COLO668 (cell line): Measurements from ENCODE around the gene SYTL4.
A peak's percentile ranks its signal among the peaks of the same experiment; 100 is the strongest.

Source experiments
- DNase-seq: peaks from one replicate; lab custom pipeline; 2025; ENCODE audit not compliant: unreplicated experiment; lab: John Stamatoyannopoulos, UW

SYTL4 gene

DNA sequence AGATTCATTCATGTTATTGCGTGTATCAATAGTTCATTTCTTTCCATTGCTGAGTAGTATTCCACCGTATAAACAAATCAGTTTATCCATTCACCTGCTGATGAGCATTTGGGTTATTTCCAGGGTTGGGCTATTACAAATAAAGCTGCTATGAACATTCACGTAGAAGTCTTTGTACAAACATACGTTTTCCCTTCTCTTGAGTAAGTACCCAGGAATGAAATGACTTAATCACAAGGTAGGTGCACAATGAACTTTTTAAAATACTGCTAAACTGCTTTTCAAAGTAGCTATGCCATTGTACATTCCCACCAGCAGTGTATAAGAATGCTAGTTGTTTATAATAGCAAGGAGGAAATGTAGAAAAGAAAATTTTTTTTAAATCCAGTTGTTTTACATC lies 35.9 kb downstream of the SYTL4 start:
- DNase-seq, result no peak

DNA sequence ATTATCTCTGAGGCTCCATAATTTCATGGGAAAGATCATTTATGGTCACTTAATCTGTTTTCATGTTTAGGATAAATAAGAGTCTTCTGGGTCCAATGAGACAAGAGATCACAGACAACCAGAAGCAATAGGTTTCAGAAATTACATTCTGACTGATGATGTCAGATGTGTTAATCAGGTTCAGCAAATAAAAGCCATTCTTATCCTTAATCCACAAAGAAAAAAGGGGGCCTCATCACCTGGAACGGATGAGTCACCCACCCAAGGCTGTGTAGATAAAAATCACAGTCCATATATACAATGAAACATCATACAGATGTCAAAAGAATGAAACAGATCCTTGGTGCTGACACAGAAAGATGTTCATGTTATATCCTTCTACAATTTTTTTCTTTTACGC lies 36.6 kb downstream of the SYTL4 start:
- DNase-seq, result no peak

DNA sequence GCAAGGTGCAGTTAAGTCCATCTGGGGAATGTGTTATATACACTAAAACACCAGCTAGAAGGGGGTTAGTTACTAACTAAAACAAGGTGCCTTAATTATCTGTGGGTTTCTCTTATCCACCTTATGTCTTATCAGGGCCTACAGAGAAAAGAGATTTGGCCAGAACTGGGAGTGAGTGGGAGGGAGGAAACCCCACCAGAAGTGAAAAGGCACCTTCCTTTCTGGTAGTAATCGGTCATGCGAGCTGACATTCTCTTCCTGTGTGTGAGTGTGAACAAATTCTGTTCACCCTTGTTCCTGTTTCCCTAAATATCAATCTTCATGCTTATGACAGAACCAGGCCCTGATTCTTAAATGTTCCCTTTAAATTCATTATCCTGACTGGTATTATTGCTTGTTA lies 44.4 kb downstream of the SYTL4 start:
- no peak for DNase-seq

DNA sequence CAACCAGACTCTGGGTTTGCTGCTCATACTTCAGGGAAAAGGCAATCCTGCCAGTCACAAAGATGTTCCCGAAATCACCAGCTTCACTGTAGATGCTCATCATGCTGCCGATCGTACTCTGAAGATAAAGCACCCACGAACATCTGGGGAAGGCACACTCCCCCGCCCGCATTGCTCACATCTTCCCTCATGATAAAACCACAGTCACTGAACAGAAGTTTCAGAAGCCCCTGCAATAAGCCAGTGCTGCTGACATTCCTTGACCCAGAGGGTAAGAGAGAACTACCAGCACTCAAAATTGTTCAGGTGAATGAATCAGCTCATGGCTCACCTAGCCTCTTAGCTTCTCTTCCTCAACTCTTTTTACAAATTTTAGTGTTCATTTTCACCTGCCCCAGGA lies 44.8 kb downstream of the SYTL4 start:
- DNase-seq, result no peak

DNA sequence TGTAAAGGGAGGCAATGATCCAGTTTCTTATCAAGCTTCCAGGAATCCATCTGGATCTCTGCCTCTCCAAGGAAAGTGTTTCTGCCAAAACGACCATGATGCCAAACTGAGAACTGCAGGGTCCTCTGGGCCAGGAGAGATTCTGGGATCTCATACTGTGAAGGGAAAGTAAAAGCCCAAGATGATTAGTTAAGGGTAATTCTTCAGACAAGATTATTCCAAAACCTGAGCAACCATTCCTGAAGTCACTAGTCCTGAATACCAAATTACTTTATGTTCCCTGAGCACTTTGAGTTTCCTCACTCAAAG lies 46.0 kb downstream of the SYTL4 start:
- no peak for DNase-seq

DNA sequence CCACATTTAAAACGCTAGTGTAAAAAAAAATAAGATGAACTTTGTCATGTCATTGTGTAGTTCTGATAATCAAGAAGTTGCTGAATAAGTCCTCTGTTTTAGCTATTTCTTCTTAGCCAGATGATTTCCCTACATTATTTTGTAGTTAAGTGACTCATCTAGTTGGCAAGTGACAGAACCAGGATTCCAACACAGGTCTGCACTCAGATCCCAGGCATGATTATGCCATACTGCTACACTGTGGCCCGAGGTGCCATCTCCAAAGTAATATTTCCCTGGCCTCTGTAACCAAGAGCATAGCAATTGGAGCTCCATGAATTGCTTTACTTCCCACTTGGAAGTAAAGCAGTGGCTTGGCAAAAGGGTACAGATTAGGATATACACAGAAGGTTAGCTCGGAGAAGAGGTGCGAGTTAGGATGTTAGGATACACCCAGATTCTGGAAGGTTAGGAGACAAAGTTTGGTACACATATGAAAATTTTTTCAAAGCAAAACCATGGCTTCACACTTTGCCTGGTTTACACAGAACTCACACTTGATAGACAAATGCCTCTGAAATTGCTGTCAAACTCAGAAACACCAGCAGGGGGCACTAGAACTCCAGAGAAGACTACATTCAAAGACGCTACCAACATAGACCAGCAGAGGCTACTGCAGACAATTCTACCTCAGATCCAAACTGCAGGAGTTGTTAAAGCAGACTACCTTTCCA lies 46.5 kb downstream of the SYTL4 start:
- DNase-seq, result peak; percentile 30

DNA sequence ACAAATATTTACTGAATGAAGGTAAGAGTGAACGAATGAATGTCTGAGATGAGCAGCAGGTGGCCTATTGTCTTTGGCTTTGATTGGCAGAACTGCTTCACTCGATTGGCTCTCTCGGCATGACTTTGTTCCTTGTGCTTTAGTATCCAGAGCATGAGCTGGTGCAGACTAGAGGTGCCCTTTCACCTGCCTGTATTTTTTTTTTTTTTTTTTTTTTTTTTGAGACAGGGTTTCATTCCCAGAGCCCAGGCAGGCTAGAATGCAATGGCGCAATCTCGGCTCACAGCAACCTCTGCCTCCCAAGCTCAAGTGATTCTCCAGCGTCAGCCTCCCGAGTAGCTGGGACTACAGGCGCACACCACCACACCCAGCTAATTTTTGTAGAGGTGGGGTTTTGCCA lies 49.0 kb downstream of the SYTL4 start:
- no peak for DNase-seq

DNA sequence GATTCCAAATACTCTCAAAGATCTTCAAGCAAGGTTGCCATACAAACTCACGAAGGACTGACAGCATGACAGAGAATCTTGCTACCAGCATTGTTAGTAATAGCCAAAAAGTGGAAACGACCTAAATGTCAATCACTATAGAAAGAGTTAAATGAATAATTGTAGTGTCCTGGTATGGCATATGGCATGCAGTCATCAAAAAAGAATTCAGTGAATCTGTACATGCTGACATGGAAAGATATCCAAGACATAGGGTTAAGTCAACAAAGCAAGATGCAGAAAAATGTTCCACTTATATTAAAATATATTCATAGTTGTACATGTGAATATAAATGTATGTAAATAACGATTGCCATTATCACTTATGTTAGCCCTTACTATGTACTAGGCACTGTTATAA lies 50.3 kb downstream of the SYTL4 start:
- no peak for DNase-seq

DNA sequence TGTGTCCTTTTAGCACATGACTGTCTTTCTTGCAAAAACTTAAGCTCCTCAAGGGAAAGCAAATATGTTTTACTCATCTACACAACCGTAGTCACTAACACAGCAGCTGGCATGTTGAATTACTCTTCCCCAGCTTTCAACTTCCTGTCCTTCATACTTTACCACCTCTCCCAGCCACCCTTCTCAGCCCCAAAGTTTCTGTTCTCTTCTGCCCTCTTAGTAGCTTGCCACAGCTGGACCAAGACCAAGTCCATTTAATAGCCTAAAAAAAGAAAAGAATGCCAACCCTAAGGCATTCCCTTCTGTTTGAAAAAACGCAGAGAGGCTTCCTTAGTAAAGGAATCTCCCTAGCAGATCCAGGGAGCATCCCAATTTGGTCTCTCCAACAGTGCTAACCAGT lies 51.2 kb downstream of the SYTL4 start:
- no peak for DNase-seq

DNA sequence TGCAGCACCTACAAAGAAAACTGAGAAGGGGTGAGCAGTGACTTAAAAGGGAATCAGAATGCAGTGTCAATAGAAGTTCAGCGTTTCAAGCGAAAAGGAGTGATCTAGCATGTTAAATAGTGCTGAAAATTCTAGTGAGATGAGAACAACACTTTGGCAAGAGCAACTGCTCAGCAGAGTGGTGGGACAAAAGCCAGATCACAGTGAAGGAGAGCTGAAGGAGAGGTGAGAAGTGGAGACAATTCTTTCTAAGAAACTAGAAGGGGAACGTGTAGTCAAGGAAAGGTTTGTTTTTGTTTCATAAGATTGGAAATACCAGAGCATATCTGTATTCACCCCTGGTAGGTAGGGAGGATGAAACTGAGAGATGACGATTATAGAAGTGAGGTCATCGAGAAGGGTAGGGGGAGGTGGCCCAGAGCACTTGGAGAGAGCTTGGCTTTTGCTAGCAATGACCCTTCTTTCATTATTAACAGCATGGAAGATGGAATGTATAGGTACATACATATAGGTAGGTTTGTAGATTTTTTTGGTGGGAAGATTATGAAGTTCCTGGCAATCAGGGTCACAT lies 54.2 kb downstream of the SYTL4 start:
- DNase-seq, result no peak

DNA sequence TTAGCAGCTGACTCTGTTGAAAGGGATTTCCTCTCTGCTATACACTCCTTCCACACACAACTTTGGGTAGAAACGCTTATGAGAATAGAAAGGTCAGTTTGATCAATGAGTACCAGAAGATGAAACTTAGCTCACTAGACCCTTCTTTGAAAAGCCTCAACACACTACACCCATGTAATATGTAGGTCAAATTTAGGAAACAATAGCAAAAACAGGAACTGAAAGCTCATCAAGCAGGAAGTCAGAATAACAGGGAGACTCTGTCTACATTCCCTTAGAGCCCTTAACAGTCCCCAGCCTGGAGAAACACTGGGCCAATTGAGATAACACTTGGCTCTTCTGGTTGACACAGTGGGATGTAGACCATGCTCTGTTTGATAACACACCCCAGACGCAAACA lies 57.2 kb downstream of the SYTL4 start:
- no peak for DNase-seq

DNA sequence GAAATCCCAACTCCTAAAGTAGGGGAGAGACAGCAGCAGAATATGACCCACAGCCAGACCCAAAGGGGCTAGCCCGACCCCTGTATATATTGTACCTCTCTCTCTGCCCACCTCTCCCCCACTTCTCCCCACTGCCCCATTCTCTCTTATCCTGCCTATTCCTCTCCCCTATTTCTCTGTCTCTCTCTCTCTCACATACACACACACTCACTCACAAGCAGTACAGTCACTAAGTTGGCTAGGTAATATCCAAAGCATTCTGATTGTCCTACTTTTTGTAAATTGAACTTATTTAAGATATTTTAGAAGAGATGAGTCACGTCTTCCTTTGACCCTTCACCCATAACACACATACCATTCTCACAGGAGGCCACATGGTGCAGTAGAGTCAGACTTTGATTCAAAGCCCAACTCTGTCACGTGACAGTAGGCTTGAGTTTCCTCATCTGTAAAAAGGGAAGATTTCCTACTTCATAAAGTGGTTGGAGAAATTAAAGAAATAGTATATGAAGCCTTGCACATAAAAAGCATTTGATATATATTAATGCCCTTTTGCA lies 58.4 kb downstream of the SYTL4 start:
- no peak for DNase-seq

DNA sequence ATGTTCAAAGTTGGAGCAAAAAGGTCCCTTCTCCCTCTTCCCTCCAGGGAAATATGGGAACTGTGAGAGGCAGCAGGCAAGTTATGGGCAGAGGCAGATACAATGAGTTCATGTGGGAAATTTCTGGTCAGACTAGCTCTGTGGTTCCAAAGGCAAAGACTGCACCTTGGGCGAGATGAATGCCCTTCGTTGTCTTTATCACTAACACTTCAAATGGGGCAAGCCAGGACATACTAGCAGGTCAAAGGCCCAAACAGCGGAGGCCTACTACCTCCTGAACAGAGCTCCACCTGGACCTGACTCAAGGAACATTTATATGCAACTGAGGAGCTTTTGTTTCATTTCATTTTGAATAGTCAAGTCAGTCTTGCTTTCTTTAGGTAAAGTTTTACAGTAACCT lies 59.0 kb downstream of the SYTL4 start:
- DNase-seq, result no peak

DNA sequence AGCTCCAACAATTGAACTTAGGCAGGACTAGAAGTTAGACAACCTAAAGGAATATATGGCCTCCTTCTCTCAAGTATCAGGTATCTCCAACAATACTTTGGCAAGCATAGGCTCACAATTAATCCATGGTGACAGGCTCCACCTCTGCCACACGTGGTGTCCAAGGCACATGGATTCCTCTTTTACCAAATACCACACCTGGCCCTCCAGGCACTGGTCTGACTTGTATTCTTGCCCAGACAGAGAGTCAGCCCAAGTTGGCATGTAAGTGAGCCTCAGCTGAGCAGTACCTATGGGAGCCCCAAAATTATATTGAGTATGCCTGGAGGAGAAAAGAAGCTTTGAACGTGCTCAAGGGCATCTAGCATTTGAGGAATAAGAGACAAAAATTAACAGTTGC lies 68.3 kb downstream of the SYTL4 start:
- no peak for DNase-seq

DNA sequence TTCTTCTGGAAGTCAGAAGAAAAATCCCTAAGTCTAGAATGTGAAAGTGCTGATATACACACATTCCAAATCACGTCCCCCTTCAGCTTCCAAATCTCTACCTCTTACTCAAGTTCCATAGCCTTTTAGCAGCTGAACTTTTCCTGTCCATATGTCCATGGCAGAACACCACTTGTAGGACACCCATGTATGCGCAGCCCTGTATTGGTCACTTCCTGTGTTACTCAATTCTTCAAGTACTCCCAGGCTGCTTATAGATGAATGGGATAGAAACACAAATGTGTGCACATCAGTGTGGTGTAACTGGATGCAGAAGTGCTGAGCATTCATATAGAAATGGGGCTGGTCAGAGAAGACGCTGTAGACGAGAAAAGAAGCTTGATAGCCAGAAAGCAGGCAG lies 69.1 kb downstream of the SYTL4 start:
- DNase-seq, result no peak

DNA sequence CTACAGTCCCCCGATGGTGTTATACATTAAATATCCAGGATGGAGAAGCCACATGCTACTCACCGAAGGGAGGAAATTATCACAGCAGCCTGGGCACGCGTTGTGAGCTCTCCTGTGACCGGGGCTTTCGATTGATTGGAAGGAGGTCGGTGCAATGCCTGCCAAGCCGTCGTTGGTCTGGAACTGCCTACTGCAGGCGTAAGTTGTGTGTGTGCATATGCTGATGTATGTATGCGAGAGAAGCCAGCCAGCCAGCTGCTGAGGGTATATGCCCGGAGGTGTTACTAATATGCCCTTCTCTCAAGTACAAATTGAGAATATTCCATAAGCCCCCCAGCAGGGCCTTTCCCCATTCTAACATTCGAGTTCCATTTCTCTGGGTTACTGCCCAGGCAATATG lies 69.8 kb downstream of the SYTL4 start:
- no peak for DNase-seq

DNA sequence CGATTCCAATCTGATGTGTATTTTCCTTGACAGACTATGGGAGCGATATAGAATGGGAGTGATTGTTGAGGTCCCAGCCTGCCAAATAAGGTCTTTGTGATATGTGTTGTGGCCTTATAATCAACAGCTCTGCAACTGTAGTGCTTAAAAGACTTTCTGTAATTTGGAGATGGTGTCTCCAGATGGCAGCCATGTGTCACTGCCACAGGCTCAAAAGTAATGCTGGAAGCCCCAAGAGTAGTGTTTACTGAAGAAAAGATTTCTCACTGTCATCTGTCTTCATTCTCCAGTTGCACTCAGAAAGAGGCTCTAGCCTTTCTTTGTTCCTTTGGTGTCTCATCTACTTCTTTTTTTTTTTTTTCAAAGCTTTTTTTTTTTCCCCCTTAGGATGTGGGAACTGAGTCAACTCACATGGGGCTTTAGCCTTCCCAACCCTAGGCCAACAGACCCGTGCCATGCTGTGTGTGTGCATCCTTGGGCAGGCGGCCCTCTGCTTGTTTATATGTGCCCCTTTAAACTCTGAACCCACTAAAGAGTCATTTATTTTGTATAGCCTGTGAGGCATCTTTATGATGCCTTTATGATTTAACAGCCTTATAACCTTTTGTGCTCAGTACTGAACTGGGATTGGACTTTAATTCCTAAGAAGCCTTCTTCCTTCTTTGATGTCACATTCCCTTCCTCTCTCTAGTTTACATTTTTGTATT lies 72.3 kb downstream of the SYTL4 start:
- no peak for DNase-seq

DNA sequence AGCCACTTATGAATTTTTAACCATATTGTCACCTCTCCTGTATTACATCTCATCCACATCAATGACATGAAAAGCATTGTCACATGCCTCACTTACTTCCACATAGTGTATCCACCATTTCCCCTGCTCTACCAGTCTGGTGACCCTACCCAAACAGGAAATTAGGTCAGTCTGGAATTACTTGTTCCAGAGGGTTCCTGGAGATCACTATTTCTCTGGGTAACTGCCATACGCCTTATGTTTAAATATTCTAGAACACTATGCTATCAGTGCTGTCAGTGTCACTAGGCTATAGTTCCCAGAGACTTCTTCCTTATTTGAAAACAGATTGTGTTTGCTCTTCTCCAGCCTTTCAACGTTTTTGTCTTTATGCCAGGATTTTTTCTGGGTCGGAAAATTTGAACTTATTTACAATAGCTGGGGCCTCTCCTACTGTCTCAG lies 73.0 kb downstream of the SYTL4 start:
- no peak for DNase-seq

DNA sequence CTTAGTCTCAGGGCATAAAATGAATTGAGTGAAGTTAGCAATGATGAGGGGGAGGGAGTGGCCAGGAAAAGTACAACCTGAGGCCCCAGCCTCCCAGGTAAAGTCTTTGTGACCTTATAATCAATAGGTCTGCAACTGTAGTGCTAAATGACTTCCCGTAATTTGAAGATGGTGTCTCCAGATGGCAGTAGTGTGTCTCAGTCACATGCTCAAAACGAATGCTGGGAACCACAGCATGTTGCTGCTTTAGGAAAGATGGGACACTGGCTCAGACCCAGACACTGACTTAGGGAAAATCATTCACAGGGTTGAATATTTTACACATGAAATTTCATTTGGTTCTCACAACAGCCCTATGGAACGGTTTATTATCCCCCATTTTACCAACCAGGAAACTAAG lies 77.7 kb downstream of the SYTL4 start:
- no peak for DNase-seq

DNA sequence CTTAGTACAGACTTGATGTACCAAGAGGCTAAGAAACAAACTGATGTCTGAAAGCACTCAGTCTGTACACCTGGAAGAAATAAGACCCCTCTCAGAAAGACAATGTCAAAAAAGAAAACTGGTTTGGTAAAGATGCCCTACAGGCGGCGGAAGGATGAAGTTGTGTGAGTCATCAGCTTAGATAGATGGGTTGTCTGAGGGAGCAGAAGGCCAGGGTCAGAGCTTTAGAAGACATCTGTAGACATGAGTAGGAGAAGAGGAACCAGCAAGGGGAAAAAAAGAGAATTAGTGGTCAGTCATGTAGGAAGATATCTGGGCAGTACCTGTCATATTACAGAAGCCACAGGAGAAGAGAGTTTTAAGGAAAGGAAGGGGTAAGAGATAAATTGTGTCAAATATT lies 79.7 kb downstream of the SYTL4 start:
- DNase-seq, result no peak

DNA sequence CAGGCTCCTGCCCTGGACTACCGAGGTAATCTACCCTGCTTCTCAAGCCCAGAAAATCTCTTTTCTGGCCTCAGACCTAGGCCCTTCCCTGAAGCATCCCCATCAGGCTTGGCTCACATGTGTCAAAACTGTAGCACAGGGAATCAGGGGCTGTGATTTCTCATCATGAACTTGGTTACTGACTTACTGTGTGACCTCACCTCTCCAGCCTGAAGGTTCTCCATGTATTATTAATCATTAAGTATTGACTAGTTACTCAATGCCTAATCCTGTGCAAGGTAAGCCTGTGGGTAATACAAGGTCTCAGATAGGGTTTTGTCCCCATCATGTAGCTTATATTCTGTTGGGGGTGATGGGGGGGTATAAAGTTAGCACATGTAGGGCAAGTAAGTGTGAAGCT lies 81.1 kb downstream of the SYTL4 start:
- DNase-seq, result no peak

DNA sequence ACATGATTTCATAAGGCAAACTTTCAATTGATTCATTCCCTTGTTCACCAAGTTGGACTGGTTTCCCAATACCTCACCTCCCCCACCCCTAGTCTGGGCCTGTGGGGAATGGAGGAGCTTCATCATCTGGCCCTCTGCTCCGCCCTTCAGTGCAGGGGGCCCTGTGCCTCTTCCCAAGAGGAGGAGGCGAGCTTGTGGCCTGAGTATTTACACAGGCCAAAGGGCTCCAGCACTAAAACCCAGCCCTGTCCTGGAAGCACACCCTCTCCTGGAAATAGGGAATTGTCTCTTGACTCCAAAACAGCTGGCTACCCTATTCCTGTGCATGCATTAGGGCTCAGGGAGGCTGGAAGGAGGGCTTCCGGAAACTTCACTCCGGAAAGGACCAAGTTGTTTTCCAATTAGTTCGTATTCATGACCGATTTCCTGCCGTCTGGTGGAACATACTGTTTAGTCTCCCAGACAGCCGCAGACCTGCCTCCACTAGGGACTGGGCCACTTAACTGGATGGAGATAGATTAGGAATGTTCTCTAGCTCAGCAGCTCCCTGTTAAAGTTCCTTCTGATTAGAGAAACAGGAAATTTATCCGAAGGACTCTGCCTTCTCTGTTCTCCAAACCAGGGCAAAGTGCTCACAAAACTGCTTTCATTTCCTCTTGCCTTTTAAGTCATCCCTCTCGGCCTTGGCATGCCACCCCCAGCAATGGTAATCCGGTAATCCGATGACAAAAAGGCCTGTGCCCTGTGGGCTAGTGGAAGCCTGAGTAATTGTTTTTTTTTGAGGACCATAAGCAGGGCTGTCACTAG lies 82.2 kb downstream of the SYTL4 start:
- no peak for DNase-seq
